HFFc6 (cell line): ENCODE measurements around the gene MOCS3. TPM values are rescaled to one million over a fixed set of nuclear protein-coding genes. Genes with fewer than 3 reads are reported as not detected.
A peak's percentile ranks its signal among the peaks of the same experiment; 100 is the strongest.

ENCODE experiments used
- DNase-seq: peaks from one replicate; pipeline ENCODE4 v3.0.0-alpha.2; 2018
- H3K27ac Mint-ChIP-seq: 2 replicates; pipeline ENCODE4 v1.8.0; 2020; ENCODE audit warnings: mild to moderate bottlenecking, mixed read lengths
- H3K27me3 Mint-ChIP-seq: 2 replicates; pipeline ENCODE4 v1.8.0; 2021; ENCODE audit warnings: mild to moderate bottlenecking, moderate library complexity, mixed read lengths; ENCODE audit not compliant: insufficient read depth
- H3K36me3 Mint-ChIP-seq: 2 replicates; pipeline ENCODE4 v1.8.0; 2021; ENCODE audit warnings: low read depth, mixed read lengths
- H3K4me1 Mint-ChIP-seq: 2 replicates; pipeline ENCODE4 v1.8.0; 2020; ENCODE audit warnings: low read depth, mixed read lengths
- H3K4me3 Mint-ChIP-seq: 2 replicates; pipeline ENCODE4 v1.8.0; 2020; ENCODE audit warnings: mild to moderate bottlenecking, moderate library complexity, mixed read lengths
- H3K9me3 Mint-ChIP-seq: 2 replicates; pipeline ENCODE4 v1.8.0; 2020; ENCODE audit warnings: mild to moderate bottlenecking, mixed read lengths
- total RNA-seq, 6 experiments: library from RNA; stranded (reverse); fragmentation: NEBNext Ultra II Directional; extraction: Animal tissue kit (Norgen Biotek cat#: 25700); gene quantifications; 2 replicates in 1 of 6; 3 replicates in 5 of 6; pipeline ENCODE4 v1.2.3, GENCODE V29; 2021
- TF ChIP-seq, protein P1 (sequence below): fragments of 200-600 bp; sonication (generic); IDR thresholded peaks from 2 replicates; pipeline ENCODE4 v1.5.0; 2021; ENCODE audit warnings: antibody characterized with exemption, mild to moderate bottlenecking

Gene MOCS3
- total RNA-seq, 6 experiments from 2014 or later = 5.0 to 6.1 (median 5.4) TPM

- Mint-ChIP-seq H3K36me3 (peaks cover 44% of the 10 kb centered on the region), H3K4me1 (peaks cover 41% of the 10 kb centered on the region)
- TF ChIP-seq, protein P1, sequence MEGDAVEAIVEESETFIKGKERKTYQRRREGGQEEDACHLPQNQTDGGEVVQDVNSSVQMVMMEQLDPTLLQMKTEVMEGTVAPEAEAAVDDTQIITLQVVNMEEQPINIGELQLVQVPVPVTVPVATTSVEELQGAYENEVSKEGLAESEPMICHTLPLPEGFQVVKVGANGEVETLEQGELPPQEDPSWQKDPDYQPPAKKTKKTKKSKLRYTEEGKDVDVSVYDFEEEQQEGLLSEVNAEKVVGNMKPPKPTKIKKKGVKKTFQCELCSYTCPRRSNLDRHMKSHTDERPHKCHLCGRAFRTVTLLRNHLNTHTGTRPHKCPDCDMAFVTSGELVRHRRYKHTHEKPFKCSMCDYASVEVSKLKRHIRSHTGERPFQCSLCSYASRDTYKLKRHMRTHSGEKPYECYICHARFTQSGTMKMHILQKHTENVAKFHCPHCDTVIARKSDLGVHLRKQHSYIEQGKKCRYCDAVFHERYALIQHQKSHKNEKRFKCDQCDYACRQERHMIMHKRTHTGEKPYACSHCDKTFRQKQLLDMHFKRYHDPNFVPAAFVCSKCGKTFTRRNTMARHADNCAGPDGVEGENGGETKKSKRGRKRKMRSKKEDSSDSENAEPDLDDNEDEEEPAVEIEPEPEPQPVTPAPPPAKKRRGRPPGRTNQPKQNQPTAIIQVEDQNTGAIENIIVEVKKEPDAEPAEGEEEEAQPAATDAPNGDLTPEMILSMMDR = no peak
These were observed 5.4 kb upstream of the MOCS3 start for GRCh38 chr20:50953196-50953595.

DNA sequence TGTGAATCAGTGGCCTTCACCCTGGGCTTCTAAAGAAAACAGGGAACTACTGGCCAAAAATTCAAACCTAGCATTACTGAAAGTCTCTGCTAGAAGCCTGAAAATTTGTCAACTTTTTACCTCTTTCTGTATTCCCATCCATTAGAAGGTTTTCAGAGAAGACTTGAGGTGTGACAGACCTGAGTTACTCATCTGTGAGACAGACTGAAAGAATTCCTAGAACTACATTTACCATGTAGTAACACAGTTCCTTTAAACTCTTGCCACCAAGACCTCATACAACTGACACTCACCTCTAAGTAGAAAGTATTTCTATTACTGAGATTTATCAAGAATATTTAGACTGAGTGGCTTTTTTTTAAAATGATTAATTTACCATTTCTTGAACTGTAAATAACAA, 4.8 kb upstream of the MOCS3 start:
- Mint-ChIP-seq H3K27me3 (peaks cover 2% of the 10 kb centered on the region), H3K4me3 (no peak overlapping the region), H3K9me3 (no peaks in the 10 kb centered on the region), H3K36me3 (peaks cover 44% of the 10 kb centered on the region), H3K4me1 (peaks cover 41% of the 10 kb centered on the region), H3K27ac (no peak overlapping the region)
- TF ChIP-seq, protein P1 = no peak
- DNase-seq = no peak

More at GRCh38 chr20:50953196-50953595, 5.4 kb upstream of the MOCS3 start:
- DNase-seq = no peak
- H3K27me3 Mint-ChIP-seq = peaks cover 2% of the 10 kb centered on the region
- H3K9me3 Mint-ChIP-seq = no peaks in the 10 kb centered on the region
- H3K27ac Mint-ChIP-seq = no peak overlapping the region
- no peak overlapping the region for H3K4me3 Mint-ChIP-seq

DNA sequence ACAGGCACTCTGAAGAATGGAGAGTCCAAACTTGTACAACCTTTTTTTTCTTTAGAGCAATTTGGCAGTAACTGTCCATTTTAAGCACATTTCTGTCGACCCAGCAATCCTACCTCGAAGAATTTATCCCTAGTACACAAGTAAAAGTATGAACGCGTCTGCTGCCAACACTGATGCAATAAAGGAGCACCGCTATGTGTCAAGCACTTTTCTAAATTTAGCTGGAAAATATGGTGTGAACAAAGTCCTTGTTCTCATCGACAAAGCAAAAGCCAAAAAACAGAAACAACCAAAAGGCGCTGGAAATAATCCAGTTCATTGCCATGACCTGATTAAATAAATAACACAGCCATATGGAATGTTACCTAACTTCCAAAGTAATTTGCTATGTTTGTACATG, 1.3 kb upstream of the MOCS3 start:
- peaks cover 41% of the 10 kb centered on the region for H3K36me3 Mint-ChIP-seq

DNA sequence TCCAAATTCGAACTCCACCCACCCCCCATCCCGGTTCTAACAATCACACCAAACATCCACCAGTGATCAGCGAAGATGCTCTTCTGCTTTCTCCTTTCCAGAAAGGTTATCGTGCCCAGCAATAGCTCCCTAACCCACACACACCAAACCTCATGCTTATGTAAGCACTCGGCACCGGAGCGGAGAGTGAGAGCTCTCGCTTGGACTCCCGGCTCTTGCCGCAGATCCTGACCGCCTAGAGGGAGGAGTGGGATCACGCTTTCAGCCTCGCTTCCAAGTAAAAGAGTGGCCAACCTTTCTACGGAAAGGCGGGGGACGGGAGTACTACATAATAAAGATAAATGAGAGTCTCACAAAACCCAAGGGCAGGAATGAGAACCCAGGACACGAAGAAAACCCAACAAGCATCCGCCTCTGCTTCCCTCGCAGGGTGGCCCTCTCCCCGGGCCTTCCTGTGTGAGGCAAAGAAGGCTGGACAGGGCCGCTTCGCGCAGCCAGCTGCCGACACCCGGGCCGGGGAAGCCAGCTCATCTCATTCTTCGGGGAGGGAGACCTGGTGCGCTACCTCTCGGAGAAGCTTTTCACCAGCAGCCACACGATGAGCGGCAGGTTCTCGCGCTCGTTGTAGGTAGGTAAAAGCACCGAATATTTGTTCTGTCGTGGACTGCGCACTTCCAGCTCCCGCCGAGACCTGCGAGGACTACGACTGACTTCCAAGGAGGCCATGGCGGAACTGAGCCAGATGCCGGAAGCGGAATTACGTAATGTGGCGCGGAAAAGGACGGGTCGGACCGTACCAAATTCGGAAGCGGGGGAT, 612 bp upstream of the MOCS3 start, which contains the start of gene DPM1:
Gene DPM1, minus strand, starts transcription at position 735 of the 817 bp plus-strand sequence. Its CDS starts 9 bp downstream, at position 726.
- peaks cover 50% of the 10 kb centered on the region for H3K4me1 Mint-ChIP-seq
- no peaks in the 10 kb centered on the region for H3K9me3 Mint-ChIP-seq
- DNase-seq = peak; percentile 9
- no peaks in the 10 kb centered on the region; the same call in 1 of the 2 replicates for H3K27me3 Mint-ChIP-seq
- H3K27ac Mint-ChIP-seq = peak within 1 kb of the TSS; percentile 100
- peaks cover 42% of the 10 kb centered on the region for H3K36me3 Mint-ChIP-seq
- TF ChIP-seq, protein P1 = no peak
- peak within 1 kb of the TSS; percentile 98 for H3K4me3 Mint-ChIP-seq

More for the DNA sequence above, 1.3 kb upstream of the MOCS3 start:
- Mint-ChIP-seq H3K27ac (peak overlapping the region; percentile 100), H3K4me3 (peak overlapping the region; percentile 98), H3K27me3 (no peaks in the 10 kb centered on the region; the same call in 1 of the 2 replicates), H3K9me3 (no peaks in the 10 kb centered on the region), H3K4me1 (peaks cover 50% of the 10 kb centered on the region)
- no peak for DNase-seq
- TF ChIP-seq, protein P1 = no peak

DNA sequence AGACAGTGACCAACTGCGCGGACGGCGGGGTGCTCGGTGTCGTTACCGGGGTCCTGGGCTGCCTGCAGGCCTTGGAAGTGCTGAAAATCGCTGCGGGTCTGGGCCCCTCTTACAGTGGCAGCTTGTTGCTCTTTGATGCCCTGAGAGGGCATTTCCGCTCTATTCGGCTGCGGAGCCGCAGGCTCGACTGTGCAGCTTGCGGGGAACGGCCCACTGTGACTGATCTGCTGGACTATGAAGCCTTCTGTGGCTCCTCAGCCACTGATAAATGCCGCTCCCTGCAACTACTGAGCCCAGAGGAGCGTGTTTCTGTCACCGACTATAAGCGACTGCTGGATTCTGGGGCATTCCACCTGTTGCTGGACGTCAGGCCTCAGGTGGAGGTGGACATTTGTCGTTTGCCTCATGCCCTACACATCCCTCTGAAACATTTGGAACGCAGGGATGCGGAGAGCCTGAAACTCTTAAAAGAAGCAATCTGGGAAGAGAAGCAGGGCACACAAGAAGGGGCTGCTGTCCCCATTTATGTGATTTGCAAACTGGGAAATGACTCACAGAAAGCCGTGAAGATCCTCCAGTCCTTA, 1.0 kb downstream of the MOCS3 start:
- TF ChIP-seq, protein P1 = no peak
- H3K36me3 Mint-ChIP-seq = peaks cover 35% of the 10 kb centered on the region
- H3K4me3 Mint-ChIP-seq = peak overlapping the region; percentile 98
- no peaks in the 10 kb centered on the region; the same call in 1 of the 2 replicates for H3K27me3 Mint-ChIP-seq
- no peaks in the 10 kb centered on the region for H3K9me3 Mint-ChIP-seq
- H3K4me1 Mint-ChIP-seq = peaks cover 46% of the 10 kb centered on the region
- H3K27ac Mint-ChIP-seq = peak overlapping the region; percentile 100
- DNase-seq = no peak
